PC-3 (cell line): ENCODE data around the gene ATG16L1.

Source experiments
- EZH2 ChIP-seq: fragments of 300-600 bp; sonication (generic); IDR thresholded peaks from one replicate; pipeline ENCODE4 v1.6.1; 2017; ENCODE audit warnings: antibody characterized with exemption, mild to moderate bottlenecking, low read length; ENCODE audit not compliant: unreplicated experiment
- EZH2phosphoT487 ChIP-seq: fragments of 300-600 bp; sonication (generic); IDR thresholded peaks from 2 replicates; pipeline ENCODE4 v1.6.1; 2018; ENCODE audit warnings: mild to moderate bottlenecking, antibody characterized with exemption, low read length, borderline replicate concordance
- TF ChIP-seq, protein P1 (sequence below): fragments of 300-600 bp; sonication (generic); conservative IDR thresholded peaks from 2 replicates; pipeline ENCODE4 v1.5.1; 2017; ENCODE audit warnings: antibody characterized with exemption, low read depth, mild to moderate bottlenecking, low read length

DNA sequence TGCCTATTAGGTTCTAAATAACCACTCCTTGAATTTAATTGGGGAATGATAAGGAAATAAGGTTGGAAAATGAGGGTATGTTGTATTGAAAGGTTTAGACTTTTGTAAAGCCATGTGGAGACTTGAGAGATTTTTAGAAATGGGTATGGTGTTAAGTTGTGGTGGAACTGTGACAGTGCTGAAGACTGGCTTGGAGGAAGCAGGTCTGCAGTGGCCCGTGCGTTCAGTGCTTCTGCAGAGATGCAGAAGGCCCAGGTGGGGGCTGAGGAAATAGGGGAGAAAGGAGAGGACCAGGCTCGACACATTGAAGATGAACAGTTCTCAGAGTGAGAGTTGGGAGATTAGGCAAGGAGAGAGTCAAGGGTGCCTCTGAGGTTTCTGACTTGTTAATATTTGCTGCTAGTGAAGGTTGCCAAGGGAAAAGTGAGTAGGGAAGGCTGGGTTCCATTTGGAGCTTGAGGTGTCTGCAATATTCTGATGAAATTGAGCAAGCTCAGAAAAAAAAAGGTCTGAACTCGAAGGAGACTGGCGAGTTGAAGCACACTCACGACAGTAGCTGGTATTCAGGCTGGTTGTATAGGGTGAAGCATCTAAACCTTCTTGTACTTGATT, 30.6 kb downstream of the ATG16L1 start:
- TF ChIP-seq, protein P1, sequence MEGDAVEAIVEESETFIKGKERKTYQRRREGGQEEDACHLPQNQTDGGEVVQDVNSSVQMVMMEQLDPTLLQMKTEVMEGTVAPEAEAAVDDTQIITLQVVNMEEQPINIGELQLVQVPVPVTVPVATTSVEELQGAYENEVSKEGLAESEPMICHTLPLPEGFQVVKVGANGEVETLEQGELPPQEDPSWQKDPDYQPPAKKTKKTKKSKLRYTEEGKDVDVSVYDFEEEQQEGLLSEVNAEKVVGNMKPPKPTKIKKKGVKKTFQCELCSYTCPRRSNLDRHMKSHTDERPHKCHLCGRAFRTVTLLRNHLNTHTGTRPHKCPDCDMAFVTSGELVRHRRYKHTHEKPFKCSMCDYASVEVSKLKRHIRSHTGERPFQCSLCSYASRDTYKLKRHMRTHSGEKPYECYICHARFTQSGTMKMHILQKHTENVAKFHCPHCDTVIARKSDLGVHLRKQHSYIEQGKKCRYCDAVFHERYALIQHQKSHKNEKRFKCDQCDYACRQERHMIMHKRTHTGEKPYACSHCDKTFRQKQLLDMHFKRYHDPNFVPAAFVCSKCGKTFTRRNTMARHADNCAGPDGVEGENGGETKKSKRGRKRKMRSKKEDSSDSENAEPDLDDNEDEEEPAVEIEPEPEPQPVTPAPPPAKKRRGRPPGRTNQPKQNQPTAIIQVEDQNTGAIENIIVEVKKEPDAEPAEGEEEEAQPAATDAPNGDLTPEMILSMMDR, result no peak
- TF ChIP-seq EZH2 (no peak), EZH2phosphoT487 (no peak)
